ENCODE data around the gene MAG. TPM values are rescaled to one million over a fixed set of nuclear protein-coding genes. Genes with fewer than 3 reads are reported as not detected.

The MAG gene
- total RNA-seq, 2 experiments from 2014 or later, result not detected

GRCh38 chr19:35347171-35347929, 55.4 kb downstream of the MAG start, which contains the start of gene FFAR1:
Gene FFAR1 (plus strand): TSS chr19:35347902. CDS start chr19:35351552, 3,650 bp downstream.
- H3K27me3 ChIP-seq (ENCODE audit: control insufficient read depth in 1 of 2, insufficient read depth in 2 of 2, low read length in 2 of 2), result peaks cover 0 to 2% of the 10 kb centered on the region in 2 experiments
- peak; percentile 78 for ATAC-seq (ENCODE audit: poor library complexity)
- H3K9me3 ChIP-seq (ENCODE audit: control insufficient read depth in 1 of 2, insufficient read depth in 1 of 2, low read length in 2 of 2), result peaks cover 0 to 3% of the 10 kb centered on the region in 2 experiments
- no peak for TF ChIP-seq CTCF (IDR thresholded peaks at IDR 0.05)
- intact Hi-C loops (cut with DNase I, micrococcal nuclease), result no loop called here
- CTCF ChIA-PET, result interaction anchor here (1.1 kb wide), 1 partner anchor 148 kb away, joined by 3 read pairs; no protein-coding TSS in a partner anchor
- Mint-ChIP-seq H3K4me1 (ENCODE audit: low read depth) (peaks cover 26% of the 10 kb centered on the region), H3K27ac (peak within 1 kb of the TSS; percentile 75), H3K9me3 (no peaks in the 10 kb centered on the region), H3K4me3 (peak within 1 kb of the TSS; percentile 71), H3K27me3 (peaks cover 9% of the 10 kb centered on the region), H3K36me3 (ENCODE audit: low read depth) (no peaks in the 10 kb centered on the region)
- H3K36me3 ChIP-seq (ENCODE audit: insufficient read depth, low read length), result no peaks in the 10 kb centered on the region
- no peak within 1 kb of the TSS for H3K27ac ChIP-seq (ENCODE audit: low read depth in 1 of 2, low read length in 2 of 2)
- peaks cover 30% of the 10 kb centered on the region for H3K4me1 ChIP-seq (ENCODE audit: insufficient read depth, low read length)
- POLR2A ChIA-PET, result interaction anchor here (2.1 kb wide), 1 partner anchor 116 kb away, joined by 9 read pairs; no protein-coding TSS in a partner anchor
- peak in 10 of 14 experiments; percentile 14 to 83 (median 40) for DNase-seq
- no peak within 1 kb of the TSS for H3K4me3 ChIP-seq (ENCODE audit: low read length)

GRCh38 chr19:35347930-35348298, 56.0 kb downstream of the MAG start:
- peak in 1 of 14 experiments; percentile 30 for DNase-seq
- no peaks in the 10 kb centered on the region for H3K36me3 Mint-ChIP-seq (ENCODE audit: low read depth)
- intact Hi-C loops (cut with DNase I, micrococcal nuclease), result no loop called here

More at GRCh38 chr19:35347930-35348298, 56.0 kb downstream of the MAG start:
- no peak for ATAC-seq (ENCODE audit: poor library complexity)
- Histone ChIP-seq H3K9me3 (ENCODE audit: control insufficient read depth in 1 of 2, insufficient read depth in 1 of 2, low read length in 2 of 2) (peaks cover 0 to 3% of the 10 kb centered on the region in 2 experiments), H3K4me3 (ENCODE audit: low read length) (no peak overlapping the region), H3K27ac (ENCODE audit: low read depth in 1 of 2, low read length in 2 of 2) (no peak overlapping the region), H3K27me3 (ENCODE audit: control insufficient read depth in 1 of 2, insufficient read depth in 2 of 2, low read length in 2 of 2) (peaks cover 0 to 2% of the 10 kb centered on the region in 2 experiments), H3K4me1 (ENCODE audit: insufficient read depth, low read length) (peaks cover 35% of the 10 kb centered on the region), H3K36me3 (ENCODE audit: insufficient read depth, low read length) (no peaks in the 10 kb centered on the region)
- peaks cover 30% of the 10 kb centered on the region for H3K4me1 Mint-ChIP-seq (ENCODE audit: low read depth)
- ChIA-PET POLR2A (interaction anchor here (2.1 kb wide), 1 partner anchor 115 kb away, joined by 9 read pairs; no protein-coding TSS in a partner anchor), CTCF (interaction anchor here (1.1 kb wide), 1 partner anchor 147 kb away, joined by 3 read pairs; no protein-coding TSS in a partner anchor)
- H3K9me3 Mint-ChIP-seq, result no peaks in the 10 kb centered on the region
- peak overlapping the region; percentile 71 for H3K4me3 Mint-ChIP-seq
- peak overlapping the region; percentile 75 for H3K27ac Mint-ChIP-seq
- no peak for TF ChIP-seq CTCF (IDR thresholded peaks at IDR 0.05)
- H3K27me3 Mint-ChIP-seq, result peaks cover 13% of the 10 kb centered on the region

Data from CD4-positive, alpha-beta T cell (primary cell).